Ovary (tissue), 9 donors: ENCODE measurements around the gene AAK1. TPM values are rescaled to one million over a fixed set of nuclear protein-coding genes. Genes with fewer than 3 reads are reported as not detected.

ENCODE experiments used
- DNase-seq, 5 donors: peaks; one replicate each; pipeline ENCODE4 v3.0.0-alpha.2; 2019 to 2020
- H3K27ac ChIP-seq, 2 donors: fragments of 200-600 bp; one replicate each; pipeline versions ENCODE4 v1.5.1 to v1.8.0; 2019 to 2022
- H3K27me3 ChIP-seq: fragments of 200-600 bp; one replicate; pipeline ENCODE4 v1.8.0; 2022
- H3K36me3 ChIP-seq: fragments of 200-600 bp; sonication (generic); one replicate; pipeline ENCODE4 v1.5.1; 2019
- H3K4me1 ChIP-seq: one replicate; pipeline ENCODE4 v1.8.1; 2013; ENCODE audit warnings: mild to moderate bottlenecking, moderate library complexity; ENCODE audit not compliant: insufficient read depth
- H3K4me3 ChIP-seq: fragments of 200-600 bp; sonication (generic); one replicate; pipeline ENCODE4 v1.5.1; 2017
- H3K9me3 ChIP-seq, 2 donors: fragments of 200-600 bp in 1 of 2; sonication (generic) in 1 of 2; one replicate each; pipeline versions ENCODE4 v1.5.1 to v1.8.1; 2013 to 2019; ENCODE audit warnings: mild to moderate bottlenecking in 1 of 2, moderate library complexity in 1 of 2
- EP300 ChIP-seq: sonication (generic); formaldehyde crosslinking; IDR thresholded peaks from one replicate; pipeline ENCODE4 v1.6.1; 2017; ENCODE audit warnings: antibody characterized with exemption
- POLR2A ChIP-seq: fragments of 450-650 bp; IDR thresholded peaks from one replicate; pipeline ENCODE4 v1.6.1; 2017; ENCODE audit warnings: antibody characterized with exemption, mild to moderate bottlenecking, moderate library complexity
- WGBS, 3 donors: extraction: QIAGEN DNeasy Blood & Tissue Kit in 1 of 3; methylation state at CpG; one replicate each; pipeline versions ENCODE4 v1.1.5 to v1.1.7; 2013 to 2017; 5-methylcytosine and 5-hydroxymethylcytosine counted together
- intact Hi-C, 4 donors: fragments of 100-400 bp; cut with DNase I; formaldehyde crosslinking; loops; one replicate each; pipeline versions ENCODE4 v1.11.0 to v1.15.1; 2022 to 2023
- polyA plus RNA-seq, 2 donors: library from polyadenylated mRNA; stranded (reverse); fragments of 200-250 nt in 1 of 2; fragments of 350-450 nt in 1 of 2; fragmentation: Illumina TruSeq in 1 of 2; extraction: RNeasy Lipid Tissue Mini Kit (QIAGEN cat#74804) in 1 of 2; gene quantifications; one replicate each; pipeline ENCODE4 v1.2.3, GENCODE V29; 2013 to 2014
- total RNA-seq, 7 donors: library from RNA; depleted of rRNA in 2 of 7; stranded (reverse); fragments of >200 nt in 2 of 7; fragmentation: NEBNext Ultra II Directional in 3 of 7; extraction: Animal tissue kit (Norgen Biotek cat#: 25700) in 3 of 7; gene quantifications; one replicate each; pipeline versions ENCODE4 v1.1.0 to v1.2.4, GENCODE V29; 2016 to 2023
- TF ChIP-seq, protein P1 (sequence below), 3 donors: fragments of 450-650 bp in 2 of 3; fragments of 200-600 bp in 1 of 3; IDR thresholded peaks; one replicate each; pipeline versions ENCODE4 v1.5.1 to v1.8.0; 2016 to 2022; ENCODE audit warnings: antibody characterized with exemption in 3 of 3, mild to moderate bottlenecking in 1 of 3
- donor health status: DM: no; HTN: no; CAD: no; lungs with moderate emphysema.
- donor health status: DM: no; HTN: no; CAD: no.
- donor health status: Bipolar disorder and iron deficiency.
- donor health status: DM: yes; HTN: yes; CAD: no.
- donor health status: DM: no; HTN: no; CAD: no.
- donor health status: DM: yes; HTN: yes; CAD: no.

AAK1 gene
- total and polyA plus RNA-seq, 9 donors = 7.4 to 53.6 (median 34.3) TPM

- no peak for DNase-seq
- Histone ChIP-seq H3K4me3 (no peak overlapping the region), H3K9me3 (no peaks in the 10 kb centered on the region), H3K27ac (no peak overlapping the region), H3K4me1 (peaks cover 1% of the 10 kb centered on the region), H3K27me3 (no peaks in the 10 kb centered on the region), H3K36me3 (no peaks in the 10 kb centered on the region)
- WGBS, 3 donors = 53 to 70% (median 67%) methylated on average over 5 of the region's 5 CpGs
- TF ChIP-seq EP300 (no peak), POLR2A (no peak)
- TF ChIP-seq, protein P1, sequence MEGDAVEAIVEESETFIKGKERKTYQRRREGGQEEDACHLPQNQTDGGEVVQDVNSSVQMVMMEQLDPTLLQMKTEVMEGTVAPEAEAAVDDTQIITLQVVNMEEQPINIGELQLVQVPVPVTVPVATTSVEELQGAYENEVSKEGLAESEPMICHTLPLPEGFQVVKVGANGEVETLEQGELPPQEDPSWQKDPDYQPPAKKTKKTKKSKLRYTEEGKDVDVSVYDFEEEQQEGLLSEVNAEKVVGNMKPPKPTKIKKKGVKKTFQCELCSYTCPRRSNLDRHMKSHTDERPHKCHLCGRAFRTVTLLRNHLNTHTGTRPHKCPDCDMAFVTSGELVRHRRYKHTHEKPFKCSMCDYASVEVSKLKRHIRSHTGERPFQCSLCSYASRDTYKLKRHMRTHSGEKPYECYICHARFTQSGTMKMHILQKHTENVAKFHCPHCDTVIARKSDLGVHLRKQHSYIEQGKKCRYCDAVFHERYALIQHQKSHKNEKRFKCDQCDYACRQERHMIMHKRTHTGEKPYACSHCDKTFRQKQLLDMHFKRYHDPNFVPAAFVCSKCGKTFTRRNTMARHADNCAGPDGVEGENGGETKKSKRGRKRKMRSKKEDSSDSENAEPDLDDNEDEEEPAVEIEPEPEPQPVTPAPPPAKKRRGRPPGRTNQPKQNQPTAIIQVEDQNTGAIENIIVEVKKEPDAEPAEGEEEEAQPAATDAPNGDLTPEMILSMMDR (IDR thresholded peaks at IDR 0.05) = no peak
- intact Hi-C loops = no loop called here
Observed at GRCh38 chr2:69572641-69573040, 70.9 kb downstream of the AAK1 start.

DNA sequence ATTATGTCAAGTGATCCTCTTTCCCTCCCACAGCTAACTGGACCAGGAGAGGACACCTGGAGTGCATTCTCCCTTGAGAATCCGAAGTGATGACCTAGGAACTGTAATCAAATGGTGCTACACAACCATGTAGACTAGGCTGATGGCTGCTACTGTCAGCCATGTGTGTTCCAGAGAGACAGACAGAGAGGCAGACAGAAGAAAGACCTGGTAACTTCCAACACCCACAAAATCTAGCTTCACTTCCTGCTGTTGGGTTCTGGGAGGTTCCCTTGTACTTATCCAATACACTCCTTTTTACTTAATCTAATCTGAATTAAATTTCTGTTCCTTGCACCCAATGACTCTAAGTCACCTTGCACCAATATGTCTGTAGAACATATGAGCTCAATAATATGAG lies 72.3 kb downstream of the AAK1 start:
- no peaks in the 10 kb centered on the region for H3K27me3 ChIP-seq
- TF ChIP-seq POLR2A (no peak), EP300 (no peak)
- TF ChIP-seq, protein P1 (IDR thresholded peaks at IDR 0.05) = no peak
- H3K4me1 ChIP-seq = peaks cover 4% of the 10 kb centered on the region
- DNase-seq = no peak
- no peak overlapping the region for H3K27ac ChIP-seq
- WGBS, 3 donors = 86 to 100% (median 94%) methylated on average over 1 of the region's 1 CpG
- no peaks in the 10 kb centered on the region for H3K36me3 ChIP-seq
- no peak overlapping the region for H3K4me3 ChIP-seq
- intact Hi-C loops = no loop called here
- H3K9me3 ChIP-seq = no peaks in the 10 kb centered on the region

GRCh38 chr2:69570474-69570873 lies 73.1 kb downstream of the AAK1 start:
- peaks cover 4% of the 10 kb centered on the region for H3K4me1 ChIP-seq
- H3K36me3 ChIP-seq = no peaks in the 10 kb centered on the region
- H3K27me3 ChIP-seq = no peaks in the 10 kb centered on the region
- H3K27ac ChIP-seq = no peak overlapping the region
- no peak for TF ChIP-seq EP300
- TF ChIP-seq, protein P1 (IDR thresholded peaks at IDR 0.05) = no peak
- TF ChIP-seq POLR2A = no peak
- intact Hi-C loops = no loop called here
- H3K9me3 ChIP-seq = no peaks in the 10 kb centered on the region
- H3K4me3 ChIP-seq = no peak overlapping the region
- DNase-seq = no peak
- 66 to 76% (median 75%) methylated on average over 2 of the region's 2 CpGs for WGBS, 3 donors

DNA sequence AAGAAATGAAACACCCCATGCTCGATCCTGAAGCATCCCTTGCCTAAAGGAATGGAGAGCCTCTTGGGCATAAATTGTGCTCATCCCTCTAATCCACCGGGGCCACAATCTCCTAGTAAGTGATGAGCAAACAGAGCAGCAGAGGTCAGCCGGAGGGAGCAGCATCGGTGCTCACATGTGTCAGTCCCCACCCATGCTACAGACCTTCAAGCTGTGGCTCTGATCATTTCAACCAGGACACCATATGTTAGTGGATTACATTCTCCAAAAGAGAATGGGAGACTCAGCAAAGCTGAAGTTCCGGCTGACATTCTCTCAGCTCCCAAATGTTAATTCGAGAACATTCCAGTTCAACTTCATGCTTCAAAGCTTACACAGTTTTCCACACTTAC lies 75.6 kb downstream of the AAK1 start:
- Histone ChIP-seq H3K4me3 (no peak overlapping the region), H3K36me3 (no peaks in the 10 kb centered on the region), H3K4me1 (peaks cover 4% of the 10 kb centered on the region), H3K9me3 (no peaks in the 10 kb centered on the region), H3K27me3 (no peaks in the 10 kb centered on the region), H3K27ac (no peak overlapping the region)
- DNase-seq = no peak
- no peak for TF ChIP-seq POLR2A
- TF ChIP-seq EP300 = no peak
- TF ChIP-seq, protein P1 (IDR thresholded peaks at IDR 0.05) = no peak
- intact Hi-C loops = loop anchor here in 1 of 4 donors (10.0 kb wide), 1 partner anchor 147 kb away; no protein-coding TSS in a partner anchor
- WGBS, 3 donors = 82 to 91% (median 86%) methylated on average over 6 of the region's 6 CpGs
